GM08714 (cell line): ENCODE data around the gene ESRRB.

Source experiments
- H3K4me3 ChIP-seq: fragments of 200-500 bp; sonication (Bioruptor generic); 2 replicates; pipeline ENCODE4 v1.5.1; 2014; ENCODE audit warnings: mild to moderate bottlenecking, low read length, inconsistent platforms
- ZNF274 ChIP-seq: IDR thresholded peaks from 2 replicates; pipeline ENCODE4 v1.6.1; 2012; ENCODE audit warnings: mild to moderate bottlenecking, low read depth, low read length

ESRRB gene

DNA sequence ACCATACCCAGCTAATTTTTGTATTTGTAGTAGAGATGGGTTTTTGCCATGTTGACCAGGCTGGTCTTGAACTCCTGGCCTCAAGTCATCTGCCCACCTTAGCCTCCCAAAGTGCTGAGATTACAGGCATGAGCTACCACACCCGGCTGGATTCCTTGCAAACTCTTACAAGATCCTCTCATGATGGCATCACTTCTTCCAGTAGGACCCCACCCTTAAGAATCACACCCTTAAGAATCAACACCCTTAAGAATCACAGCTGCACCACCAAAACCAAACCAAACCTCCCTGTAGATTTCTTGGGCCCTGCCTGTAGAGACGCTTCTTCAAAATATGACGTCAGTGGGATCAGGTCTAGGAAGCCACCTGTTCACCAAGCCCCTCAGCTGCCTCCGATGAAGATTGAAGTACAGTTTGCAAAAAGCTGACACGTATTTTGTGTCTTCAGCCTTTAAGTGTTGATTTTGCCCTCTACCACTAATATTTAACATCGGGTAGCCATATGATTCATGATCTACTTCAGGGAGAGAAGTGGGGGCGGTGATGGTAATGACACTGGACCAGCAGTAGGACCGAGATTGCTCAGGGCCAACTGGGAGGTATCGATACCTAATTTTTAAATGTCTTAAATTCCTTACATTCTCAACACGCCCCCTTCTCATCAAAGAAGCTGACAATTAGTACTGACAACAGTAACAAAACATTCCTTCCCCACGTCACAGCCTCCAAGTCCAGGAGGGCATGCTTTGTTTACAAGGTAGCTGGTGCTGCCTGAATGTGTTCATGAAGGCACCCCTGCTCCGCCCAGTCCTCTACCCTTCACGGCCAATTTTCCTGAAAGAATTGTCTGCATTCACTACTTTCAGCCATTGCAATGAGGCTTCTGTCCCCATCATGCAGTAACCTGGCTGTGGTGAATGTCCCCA is 57.2 kb downstream of the ESRRB start:
- TF ChIP-seq ZNF274: no peak
- H3K4me3 ChIP-seq: no peak overlapping the region

DNA sequence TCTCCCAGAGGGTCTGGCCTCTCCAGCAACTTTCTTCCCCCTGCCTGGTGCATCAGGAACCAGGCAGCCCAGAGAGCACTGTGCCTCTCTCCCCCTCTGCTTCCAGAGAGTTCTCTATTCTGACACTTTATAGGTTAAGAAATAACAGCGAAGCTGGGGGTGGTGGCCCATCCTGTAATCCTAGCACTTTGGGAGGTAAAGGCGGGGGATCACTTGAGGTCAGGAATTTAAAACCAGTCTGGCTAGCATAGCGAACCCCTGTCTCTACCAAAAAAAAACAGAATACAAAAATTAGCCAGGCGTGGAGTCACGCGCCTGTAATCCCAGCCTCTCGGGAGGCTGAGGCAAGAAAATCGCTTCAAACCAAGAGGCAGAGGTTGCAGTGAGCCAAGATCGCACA is 58.3 kb downstream of the ESRRB start:
- H3K4me3 ChIP-seq: no peak overlapping the region
- TF ChIP-seq ZNF274: no peak

DNA sequence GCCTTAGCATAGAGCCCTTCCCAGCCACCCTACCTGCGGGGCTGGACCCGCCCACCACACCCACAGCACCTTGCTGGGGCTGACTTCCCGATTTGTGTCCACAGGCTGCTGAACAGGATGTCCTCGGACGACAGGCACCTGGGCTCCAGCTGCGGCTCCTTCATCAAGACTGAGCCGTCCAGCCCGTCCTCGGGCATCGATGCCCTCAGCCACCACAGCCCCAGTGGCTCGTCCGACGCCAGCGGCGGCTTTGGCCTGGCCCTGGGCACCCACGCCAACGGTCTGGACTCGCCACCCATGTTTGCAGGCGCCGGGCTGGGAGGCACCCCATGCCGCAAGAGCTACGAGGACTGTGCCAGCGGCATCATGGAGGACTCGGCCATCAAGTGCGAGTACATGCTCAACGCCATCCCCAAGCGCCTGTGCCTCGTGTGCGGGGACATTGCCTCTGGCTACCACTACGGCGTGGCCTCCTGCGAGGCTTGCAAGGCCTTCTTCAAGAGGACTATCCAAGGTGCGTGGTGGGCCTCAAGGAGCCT is 63.4 kb downstream of the ESRRB start:
- no peak overlapping the region for H3K4me3 ChIP-seq
- no peak for TF ChIP-seq ZNF274

DNA sequence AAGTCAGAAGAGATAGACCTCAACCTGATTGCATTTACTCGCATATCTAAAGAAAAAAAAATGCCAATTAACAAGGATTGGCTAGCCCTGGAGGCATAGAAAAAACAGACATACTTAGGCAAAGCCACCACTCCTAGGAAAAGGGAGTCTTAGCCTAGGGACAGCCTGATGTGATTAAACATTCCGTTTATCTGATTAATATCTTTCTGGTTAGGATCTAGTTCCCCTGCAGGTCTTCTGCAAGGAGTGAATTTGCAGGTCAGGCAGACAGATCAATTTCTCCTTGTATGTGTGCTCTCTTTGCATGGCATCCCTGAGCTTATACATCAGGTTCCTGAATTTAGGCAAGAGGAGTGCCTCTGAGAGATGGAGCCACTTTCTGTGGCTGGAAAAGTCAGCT is 70.5 kb downstream of the ESRRB start:
- no peak for TF ChIP-seq ZNF274
- H3K4me3 ChIP-seq: no peak overlapping the region

DNA sequence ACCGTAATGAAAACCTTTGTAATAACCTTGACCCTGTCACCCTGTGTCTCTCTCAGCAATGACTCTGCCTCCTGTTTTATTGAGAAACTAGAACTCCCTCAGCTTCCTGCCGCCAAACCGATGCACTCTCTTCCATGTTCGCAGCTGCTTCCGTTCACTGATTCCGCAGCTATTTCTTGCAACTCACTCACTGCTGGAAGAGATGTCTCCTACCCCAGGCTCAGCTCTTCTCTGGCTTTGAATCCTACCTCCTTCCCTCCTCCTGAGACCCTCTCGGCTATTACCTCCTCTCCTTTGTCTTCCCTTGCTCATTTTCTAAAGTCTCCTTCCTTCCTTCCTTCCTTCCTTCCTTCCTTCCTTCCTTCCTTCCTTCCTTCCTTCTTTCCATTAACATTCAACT is 71.0 kb downstream of the ESRRB start:
- no peak overlapping the region for H3K4me3 ChIP-seq
- TF ChIP-seq ZNF274: no peak

DNA sequence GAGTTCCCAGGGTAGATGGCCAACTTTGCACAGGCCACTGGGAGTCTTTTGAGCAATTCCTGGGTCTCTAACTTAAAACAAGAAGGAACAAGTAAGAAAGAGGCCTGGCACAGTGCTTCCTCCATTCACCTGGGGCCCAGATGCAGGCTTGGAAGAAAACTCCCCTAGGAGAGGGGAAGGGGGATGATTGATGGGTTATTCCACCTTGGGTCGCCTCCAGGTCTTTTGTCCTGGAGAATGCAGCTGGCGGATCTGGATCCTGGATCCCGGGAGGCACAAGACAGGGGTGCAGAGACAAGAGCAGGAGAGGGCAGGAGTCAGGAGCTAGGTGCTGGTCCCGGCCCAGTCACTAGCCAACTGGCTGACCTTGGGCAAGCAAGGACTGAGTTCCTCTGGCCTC is 74.5 kb downstream of the ESRRB start:
- H3K4me3 ChIP-seq: no peak overlapping the region
- no peak for TF ChIP-seq ZNF274

DNA sequence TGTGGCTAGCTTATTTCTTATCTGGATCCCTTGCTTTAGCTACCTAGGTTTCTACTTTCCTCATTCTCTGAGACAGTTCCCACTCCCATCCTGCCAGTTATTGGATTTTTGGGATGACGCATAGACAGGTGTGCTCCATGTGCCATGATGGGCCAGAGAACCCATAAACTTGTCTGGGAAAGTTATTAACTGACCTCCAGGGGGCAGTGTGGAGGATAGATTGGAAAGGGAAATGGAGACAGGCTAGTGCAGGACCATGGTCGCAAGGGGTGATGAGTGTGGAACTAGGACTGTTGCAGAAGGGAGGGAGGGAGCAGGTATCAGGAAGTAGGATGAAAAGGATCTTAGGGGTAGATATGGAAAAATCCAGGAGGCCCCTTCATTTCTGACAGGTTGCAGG is 80.3 kb downstream of the ESRRB start:
- TF ChIP-seq ZNF274: no peak

DNA sequence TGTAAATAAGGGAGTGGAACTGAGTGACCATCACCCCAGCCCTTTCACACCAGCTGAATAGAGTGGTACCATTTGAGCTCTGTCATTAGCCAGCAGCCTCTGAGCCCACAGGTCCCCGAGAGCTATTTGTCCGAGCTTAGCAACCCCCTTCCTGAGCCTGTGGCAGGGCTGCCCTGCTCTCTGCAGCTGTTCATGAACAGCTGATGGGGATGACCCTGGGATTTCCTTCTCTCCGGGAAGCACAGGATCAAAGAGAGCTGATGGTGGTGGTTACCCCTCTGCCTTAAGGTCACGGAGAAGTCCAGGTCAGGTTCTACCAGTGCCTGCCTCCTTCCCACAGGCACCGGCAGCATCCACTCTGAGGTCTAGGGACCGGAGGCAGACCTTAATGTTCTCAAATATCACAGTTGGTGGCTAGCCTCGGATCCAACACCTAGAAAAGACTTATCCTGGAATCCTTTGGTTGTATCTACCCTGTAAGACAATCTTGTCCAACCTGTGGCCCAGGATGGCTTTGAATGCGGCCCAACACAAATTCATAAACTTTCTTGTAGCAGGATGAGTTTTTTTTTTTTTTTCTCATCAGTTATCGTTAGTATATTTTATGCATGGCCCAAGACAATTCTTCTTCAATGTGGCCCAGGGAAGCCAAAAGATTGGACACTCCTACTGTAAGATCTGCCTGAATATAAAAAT is 81.1 kb downstream of the ESRRB start:
- TF ChIP-seq ZNF274: no peak
- no peak overlapping the region for H3K4me3 ChIP-seq

More for the DNA sequence above, 80.3 kb downstream of the ESRRB start:
- H3K4me3 ChIP-seq: no peak overlapping the region

DNA sequence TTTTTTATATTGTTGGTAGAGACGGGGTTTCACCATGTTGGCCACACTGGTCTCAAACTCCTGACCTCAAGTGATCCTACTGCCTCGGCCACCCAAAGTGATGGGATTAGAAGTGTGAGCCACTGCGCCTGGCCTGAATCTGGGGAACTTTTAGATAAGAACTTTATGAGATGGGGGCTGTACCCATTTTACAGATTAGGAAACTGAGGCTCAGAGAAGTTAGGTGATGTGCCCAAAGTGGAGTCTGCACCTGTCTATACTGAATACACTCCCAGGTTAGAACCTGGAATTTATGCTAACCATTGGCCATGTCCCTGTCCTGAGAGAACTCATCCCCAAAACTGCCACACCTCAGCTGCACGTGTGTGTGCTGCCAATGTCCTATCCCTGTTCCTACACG is 81.9 kb downstream of the ESRRB start:
- no peak for TF ChIP-seq ZNF274
- no peak overlapping the region for H3K4me3 ChIP-seq

DNA sequence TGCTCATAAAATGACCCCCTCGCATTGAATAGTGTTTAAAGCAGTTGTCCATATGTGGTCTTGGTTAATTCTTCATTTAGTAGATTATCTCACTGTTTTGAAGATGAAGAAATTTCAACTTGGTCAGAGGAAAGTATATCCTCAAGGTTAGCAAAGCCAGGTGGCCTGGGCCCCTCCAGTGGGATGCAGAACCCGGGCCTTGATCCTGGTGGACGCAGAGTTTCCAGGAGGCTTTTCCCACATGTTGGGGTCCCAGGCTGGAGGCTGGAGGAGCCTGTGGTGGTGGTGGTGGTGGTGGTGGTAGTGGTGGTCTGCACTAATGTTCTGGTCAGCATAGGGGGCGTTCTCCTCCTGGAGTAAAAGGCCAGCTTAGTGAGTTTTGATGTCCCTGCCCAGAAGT is 85.9 kb downstream of the ESRRB start:
- H3K4me3 ChIP-seq: no peak overlapping the region
- no peak for TF ChIP-seq ZNF274

DNA sequence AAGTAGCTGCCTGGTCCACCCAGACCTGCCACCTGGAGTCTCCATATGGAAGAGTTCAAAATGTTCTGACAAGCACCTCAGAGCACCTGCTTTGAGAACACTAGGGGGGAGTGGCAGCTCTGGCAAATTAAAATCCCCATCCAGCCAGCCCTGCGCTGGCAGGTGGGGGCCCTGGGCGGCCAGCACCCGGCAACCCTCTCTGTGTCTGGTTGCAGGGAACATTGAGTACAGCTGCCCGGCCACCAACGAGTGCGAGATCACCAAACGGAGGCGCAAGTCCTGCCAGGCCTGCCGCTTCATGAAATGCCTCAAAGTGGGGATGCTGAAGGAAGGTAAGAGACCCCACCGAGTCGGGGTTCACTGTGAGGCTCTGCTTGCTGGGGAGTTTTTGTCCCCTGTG is 86.4 kb downstream of the ESRRB start:
- H3K4me3 ChIP-seq: no peak overlapping the region
- no peak for TF ChIP-seq ZNF274

DNA sequence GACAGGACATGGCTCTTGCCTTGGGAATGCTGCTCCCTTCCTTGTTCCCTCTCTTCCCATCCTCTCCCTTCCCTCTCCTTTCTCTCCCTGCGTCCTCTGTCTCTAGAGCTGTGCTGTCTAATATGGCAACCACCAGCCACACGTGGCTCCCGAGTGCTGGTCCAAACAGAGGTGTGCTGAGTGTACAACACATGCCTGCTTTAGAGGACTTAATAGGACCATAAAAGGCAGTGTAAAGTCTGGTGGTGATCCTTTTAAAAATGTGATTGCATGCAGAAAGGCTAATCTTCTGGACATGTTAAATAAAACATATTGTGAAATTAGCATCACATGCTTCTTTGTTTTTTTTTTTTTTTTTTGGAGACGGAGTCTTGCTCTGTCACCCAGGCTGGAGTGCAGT is 87.2 kb downstream of the ESRRB start:
- TF ChIP-seq ZNF274: no peak
- no peak overlapping the region for H3K4me3 ChIP-seq

DNA sequence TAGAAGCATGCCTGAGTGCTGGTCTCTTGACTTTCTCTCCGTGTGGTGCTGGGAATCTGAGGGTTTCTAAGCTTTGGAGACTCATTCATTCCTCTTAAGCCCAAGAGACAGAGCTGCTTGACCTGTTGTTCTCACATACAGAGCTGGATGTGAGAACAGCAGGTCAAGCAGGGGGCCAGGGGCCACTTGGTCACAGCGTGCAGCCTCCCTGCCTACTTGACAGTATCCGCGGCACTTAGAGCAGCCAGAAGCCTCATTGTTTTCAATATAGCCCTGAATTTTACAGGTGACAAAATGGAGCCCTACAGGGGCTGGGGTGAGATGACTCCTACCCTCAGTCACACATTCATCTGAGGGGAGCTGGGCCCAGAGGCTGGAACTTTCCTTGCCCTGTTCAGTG is 88.9 kb downstream of the ESRRB start:
- H3K4me3 ChIP-seq: no peak overlapping the region
- TF ChIP-seq ZNF274: no peak

DNA sequence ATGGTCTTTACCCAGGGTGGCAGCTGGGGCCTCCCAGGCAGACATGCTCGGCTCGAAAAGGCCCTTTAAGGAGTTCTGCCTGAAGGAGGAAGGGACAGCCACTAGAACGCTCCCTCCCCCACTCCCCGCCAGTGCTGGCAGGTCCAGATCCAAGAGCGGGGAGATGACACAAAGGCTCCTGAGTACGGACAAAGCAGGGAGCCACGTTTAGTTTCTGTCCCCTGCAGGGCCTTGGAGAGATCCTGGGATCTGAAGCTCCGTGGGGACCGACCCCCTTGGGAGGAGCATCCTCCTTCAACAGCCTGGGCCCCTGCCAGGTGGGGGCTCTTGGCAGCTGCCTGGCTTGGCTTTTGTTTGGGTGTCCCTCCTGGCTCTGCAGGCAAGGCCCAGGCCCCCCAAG is 89.7 kb downstream of the ESRRB start:
- TF ChIP-seq ZNF274: no peak
- no peak overlapping the region for H3K4me3 ChIP-seq

DNA sequence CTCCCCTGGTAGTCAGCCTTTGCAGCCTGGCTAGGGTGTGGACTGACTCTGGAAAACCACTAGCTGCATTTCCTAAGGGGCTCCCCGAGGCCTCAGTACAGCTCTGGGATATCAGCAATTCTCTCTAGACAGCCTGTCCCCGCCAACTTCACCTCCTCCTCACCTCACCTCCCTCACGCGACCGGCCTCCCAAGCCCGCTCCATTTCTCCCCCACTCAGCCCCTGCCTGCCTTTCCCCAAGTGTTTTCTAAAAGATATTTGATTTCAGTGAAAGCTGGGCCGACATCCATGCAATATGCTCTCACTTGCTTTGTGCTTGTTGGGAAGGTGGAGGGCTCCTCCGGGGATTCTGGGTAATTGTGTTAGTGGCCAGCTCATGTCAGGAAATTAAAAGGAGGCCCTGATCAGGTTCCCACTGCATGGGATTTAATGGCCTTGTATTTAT is 91.8 kb downstream of the ESRRB start:
- no peak for TF ChIP-seq ZNF274
- H3K4me3 ChIP-seq: no peak overlapping the region
